ENCODE data around the gene TOR2A. TPM values are rescaled to one million over a fixed set of nuclear protein-coding genes. Genes with fewer than 3 reads are reported as not detected.

TOR2A gene
- total RNA-seq, 1 experiment from 2014 or later = 16.4 TPM

GRCh38 chr9:127741831-127742434, 6.8 kb upstream of the TOR2A start:
- Histone ChIP-seq H3K36me3 (ENCODE audit: low read depth) (no peaks in the 10 kb centered on the region), H3K79me2 (ENCODE audit: low read depth) (no peaks in the 10 kb centered on the region), H3K4me1 (replicated peaks; ENCODE audit: insufficient read depth) (peaks cover 24% of the 10 kb centered on the region), H3K9me2 (ENCODE audit: insufficient read depth) (no peaks in the 10 kb centered on the region), H3K4me3 (no peak overlapping the region), H3F3A (ENCODE audit: insufficient read depth, low read depth) (peaks cover 39% of the 10 kb centered on the region), H3K4me2 (peak overlapping the region; percentile 38), H3K9me3 (ENCODE audit: insufficient read depth, low read depth) (no peaks in the 10 kb centered on the region), H4K20me1 (ENCODE audit: insufficient read depth) (no peaks in the 10 kb centered on the region), H2AFZ (no peak overlapping the region; the same call in 1 of the 2 replicates), H3K27ac (no peak overlapping the region), H3K27me3 (ENCODE audit: insufficient read depth, low read depth) (peaks cover 9% of the 10 kb centered on the region; the same call in 1 of the 2 replicates)
- DNase-seq = peak in 1 of 2 experiments; percentile 51
- intact Hi-C loops (cut with micrococcal nuclease; ENCODE audit: unreplicated experiment) = loop anchor here (5.0 kb wide), 2 partner anchors 60 to 295 kb away; partner anchors contain the start of gene FPGS
- CTCF ChIA-PET = interaction anchor here (0.9 to 1.1 kb wide), 2 partner anchors 29 to 128 kb away, joined by 3 to 6 read pairs; no protein-coding TSS in a partner anchor
- POLR2A ChIA-PET (ENCODE audit: unreplicated experiment) = interaction anchor here (0.6 to 1.1 kb wide), 2 partner anchors 44 to 156 kb away, joined by 3 to 4 read pairs; partner anchors contain the start of gene CDK9
- no peak for TF ChIP-seq EZH2 (IDR thresholded peaks at IDR 0.05; ENCODE audit: low read depth)
- TF ChIP-seq, protein P1, sequence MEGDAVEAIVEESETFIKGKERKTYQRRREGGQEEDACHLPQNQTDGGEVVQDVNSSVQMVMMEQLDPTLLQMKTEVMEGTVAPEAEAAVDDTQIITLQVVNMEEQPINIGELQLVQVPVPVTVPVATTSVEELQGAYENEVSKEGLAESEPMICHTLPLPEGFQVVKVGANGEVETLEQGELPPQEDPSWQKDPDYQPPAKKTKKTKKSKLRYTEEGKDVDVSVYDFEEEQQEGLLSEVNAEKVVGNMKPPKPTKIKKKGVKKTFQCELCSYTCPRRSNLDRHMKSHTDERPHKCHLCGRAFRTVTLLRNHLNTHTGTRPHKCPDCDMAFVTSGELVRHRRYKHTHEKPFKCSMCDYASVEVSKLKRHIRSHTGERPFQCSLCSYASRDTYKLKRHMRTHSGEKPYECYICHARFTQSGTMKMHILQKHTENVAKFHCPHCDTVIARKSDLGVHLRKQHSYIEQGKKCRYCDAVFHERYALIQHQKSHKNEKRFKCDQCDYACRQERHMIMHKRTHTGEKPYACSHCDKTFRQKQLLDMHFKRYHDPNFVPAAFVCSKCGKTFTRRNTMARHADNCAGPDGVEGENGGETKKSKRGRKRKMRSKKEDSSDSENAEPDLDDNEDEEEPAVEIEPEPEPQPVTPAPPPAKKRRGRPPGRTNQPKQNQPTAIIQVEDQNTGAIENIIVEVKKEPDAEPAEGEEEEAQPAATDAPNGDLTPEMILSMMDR (conservative IDR thresholded peaks at IDR 0.05) = no peak
- no TSS peak for BruUV-seq (replicated peaks)

DNA sequence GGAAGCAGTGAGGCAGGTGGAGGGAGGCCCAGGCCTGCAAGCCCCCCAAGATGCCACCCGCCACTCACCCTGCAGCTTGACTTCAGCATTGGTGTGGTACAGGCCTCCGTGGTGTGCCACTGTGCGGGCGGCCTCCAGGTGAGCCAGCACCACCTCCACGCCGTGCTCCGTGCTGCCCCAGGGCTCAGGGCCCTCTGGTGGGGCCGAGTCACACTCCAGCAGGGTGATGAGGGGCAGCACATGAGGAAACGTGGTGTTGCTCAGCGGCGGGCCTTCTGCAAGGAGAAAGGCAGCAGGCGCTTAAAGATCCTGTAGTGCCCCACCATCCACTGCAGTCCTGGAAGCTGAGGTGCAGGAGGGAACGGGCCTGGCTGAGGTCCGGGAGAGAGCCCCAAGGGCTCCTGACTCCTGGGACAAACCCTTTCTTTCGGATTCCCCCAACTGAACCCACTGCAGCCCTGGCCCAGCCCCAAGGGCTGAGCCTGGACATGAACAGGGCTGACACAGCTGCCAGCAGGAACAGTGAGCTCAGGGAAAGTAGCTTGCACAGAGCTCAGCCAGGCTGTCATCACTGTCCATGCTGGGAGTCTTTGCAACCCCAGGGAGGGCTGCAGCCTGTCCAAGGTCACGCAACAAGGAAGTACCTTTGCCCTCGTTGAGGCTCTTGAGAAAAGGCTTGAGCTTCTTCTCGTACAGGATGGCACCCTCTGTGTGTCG, 4.7 kb upstream of the TOR2A start:
- peaks cover 24% of the 10 kb centered on the region for H3K4me1 ChIP-seq (replicated peaks; ENCODE audit: insufficient read depth)
- peak overlapping the region; percentile 57 for H3K4me2 ChIP-seq
- intact Hi-C loops (cut with micrococcal nuclease; ENCODE audit: unreplicated experiment) = loop anchor here (1.0 to 5.0 kb wide), 5 partner anchors 32 to 298 kb away; partner anchors contain the start of gene FPGS
- ChIA-PET POLR2A (ENCODE audit: unreplicated experiment) (interaction anchor here (0.7 to 1.2 kb wide), 3 partner anchors 31 to 66 kb away, joined by 5 to 6 read pairs (median 5); no protein-coding TSS in a partner anchor), CTCF (interaction anchor here (0.6 to 1.4 kb wide), 3 partner anchors 75 to 609 kb away, joined by 3 to 9 read pairs (median 3); no protein-coding TSS in a partner anchor)
- TF ChIP-seq, protein P1 (conservative IDR thresholded peaks at IDR 0.05) = no peak
- TF ChIP-seq EZH2 (IDR thresholded peaks at IDR 0.05; ENCODE audit: low read depth) = no peak
- H3F3A ChIP-seq (ENCODE audit: insufficient read depth, low read depth) = peaks cover 33% of the 10 kb centered on the region
- no peak for DNase-seq
- no peaks in the 10 kb centered on the region for H4K20me1 ChIP-seq (ENCODE audit: insufficient read depth)
- H3K27ac ChIP-seq = peak overlapping the region; percentile 72
- no peaks in the 10 kb centered on the region for H3K79me2 ChIP-seq (ENCODE audit: low read depth)
- H3K36me3 ChIP-seq (ENCODE audit: low read depth) = no peaks in the 10 kb centered on the region
- no peaks in the 10 kb centered on the region for H3K9me3 ChIP-seq (ENCODE audit: insufficient read depth, low read depth)
- no TSS peak for BruUV-seq (replicated peaks)
- no peak overlapping the region for H2AFZ ChIP-seq
- H3K27me3 ChIP-seq (ENCODE audit: insufficient read depth, low read depth) = no peaks in the 10 kb centered on the region
- H3K4me3 ChIP-seq = no peak overlapping the region
- H3K9me2 ChIP-seq (ENCODE audit: insufficient read depth) = no peaks in the 10 kb centered on the region

DNA sequence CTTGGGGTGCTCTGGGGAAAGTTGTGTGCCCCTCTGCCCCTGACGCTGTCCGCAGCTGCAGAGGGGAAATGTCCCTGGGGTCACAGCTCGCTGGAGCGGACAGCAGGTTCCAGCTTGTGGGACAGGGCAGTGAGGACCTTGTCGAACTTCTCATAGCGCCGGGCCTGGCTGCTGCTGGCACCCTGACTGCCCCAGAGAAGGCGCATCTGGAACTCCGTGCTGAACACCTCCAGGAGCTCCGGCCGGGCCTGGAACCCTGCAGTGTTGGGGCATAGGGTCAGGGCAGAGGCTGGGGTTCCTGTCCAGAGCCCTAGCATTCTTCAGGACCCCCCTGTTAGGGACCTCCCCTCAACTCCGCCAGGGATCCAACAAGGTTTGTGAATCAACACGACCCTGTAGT, 3.6 kb upstream of the TOR2A start:
- no peak for DNase-seq
- no peak for TF ChIP-seq EZH2 (IDR thresholded peaks at IDR 0.05; ENCODE audit: low read depth)
- TF ChIP-seq, protein P1 (conservative IDR thresholded peaks at IDR 0.05) = no peak
- no peaks in the 10 kb centered on the region for H3K36me3 ChIP-seq (ENCODE audit: low read depth)
- no peak overlapping the region for H3K4me3 ChIP-seq
- intact Hi-C loops (cut with micrococcal nuclease; ENCODE audit: unreplicated experiment) = no loop called here
- H4K20me1 ChIP-seq (ENCODE audit: insufficient read depth) = no peaks in the 10 kb centered on the region
- no peaks in the 10 kb centered on the region for H3K27me3 ChIP-seq (ENCODE audit: insufficient read depth, low read depth)
- no peak overlapping the region for H3K27ac ChIP-seq
- H3K79me2 ChIP-seq (ENCODE audit: low read depth) = no peaks in the 10 kb centered on the region
- no TSS peak for BruUV-seq (replicated peaks)
- CTCF ChIA-PET = no interaction called here
- peaks cover 37% of the 10 kb centered on the region for H3F3A ChIP-seq (ENCODE audit: insufficient read depth, low read depth)
- POLR2A ChIA-PET (ENCODE audit: unreplicated experiment) = no interaction called here
- H3K4me1 ChIP-seq (replicated peaks; ENCODE audit: insufficient read depth) = peaks cover 30% of the 10 kb centered on the region
- H3K4me2 ChIP-seq = no peak overlapping the region
- H3K9me2 ChIP-seq (ENCODE audit: insufficient read depth) = no peaks in the 10 kb centered on the region
- H2AFZ ChIP-seq = no peak overlapping the region
- H3K9me3 ChIP-seq (ENCODE audit: insufficient read depth, low read depth) = no peaks in the 10 kb centered on the region
